ENCODE data around the gene CDC42.

GRCh38 chr1:22122273-22123070, 70.0 kb downstream of the CDC42 start:
- no peak for TF ChIP-seq CTCF (IDR thresholded peaks at IDR 0.05 in 2 of 3, conservative IDR thresholded peaks at IDR 0.05 in 1 of 3; ENCODE audit: insufficient read depth in 2 of 3, low read depth in 1 of 3, low read length in 3 of 3)
- TF ChIP-seq RAD21 (CRISPR knock-in tag; conservative IDR thresholded peaks at IDR 0.05 in 1 of 2, IDR thresholded peaks at IDR 0.05 in 1 of 2) = no peak
- no peak for TF ChIP-seq SMC3 (conservative IDR thresholded peaks at IDR 0.05; ENCODE audit: insufficient read depth, low read depth, low read length)
- no peak for TF ChIP-seq MIER1 (IDR thresholded peaks at IDR 0.05; ENCODE audit: low read depth)
- TF ChIP-seq POLR2A (conservative IDR thresholded peaks at IDR 0.05) = no peak
- no peak for TF ChIP-seq EP300 (IDR thresholded peaks at IDR 0.05; ENCODE audit: low read length)
- no peak for TF ChIP-seq FOXP1 (CRISPR knock-in tag; IDR thresholded peaks at IDR 0.05)
- TF ChIP-seq POLR2G (IDR thresholded peaks at IDR 0.05; ENCODE audit: low read depth, low read length) = peak; percentile 45
